NCI-H146 treated with DMSO at 0.1 percent for 48 hours (cell line): ENCODE data around the gene C7orf57.

ENCODE experiments used
- DNase-seq: peaks from one replicate; lab custom pipeline; 2025; ENCODE audit not compliant: unreplicated experiment; lab: John Stamatoyannopoulos, UW

C7orf57 gene

GRCh38 chr7:48083114-48083830 lies 47.9 kb downstream of the C7orf57 start:
- DNase-seq = no peak

- DNase-seq = no peak
Measured at GRCh38 chr7:48084727-48085432, 49.5 kb downstream of the C7orf57 start.

GRCh38 chr7:48085433-48085791 lies 50.1 kb downstream of the C7orf57 start:
- no peak for DNase-seq

GRCh38 chr7:48085942-48086341 lies 50.6 kb downstream of the C7orf57 start:
- no peak for DNase-seq

GRCh38 chr7:48087349-48087748 lies 52.0 kb downstream of the C7orf57 start:
- no peak for DNase-seq

- DNase-seq = peak; percentile 41
Measured at GRCh38 chr7:48088559-48089045, 53.3 kb downstream of the C7orf57 start.

- peak; percentile 48 for DNase-seq
Measured at GRCh38 chr7:48089046-48090003, 54.0 kb downstream of the C7orf57 start, which contains the start of gene UPP1. Gene UPP1, plus strand, starts transcription at chr7:48089265. Its CDS starts 5,519 bp downstream, at chr7:48094784.

GRCh38 chr7:48090095-48090805 lies 54.9 kb downstream of the C7orf57 start:
- DNase-seq = no peak

- DNase-seq = no peak
Measured at GRCh38 chr7:48091506-48092433, 56.4 kb downstream of the C7orf57 start.

- no peak for DNase-seq
Measured at GRCh38 chr7:48094861-48095293, 59.5 kb downstream of the C7orf57 start.

- no peak for DNase-seq
Measured at GRCh38 chr7:48096273-48096672, 60.9 kb downstream of the C7orf57 start.

GRCh38 chr7:48097521-48098231 lies 62.3 kb downstream of the C7orf57 start:
- DNase-seq = no peak

GRCh38 chr7:48098846-48099245 lies 63.5 kb downstream of the C7orf57 start:
- DNase-seq = no peak

- DNase-seq = no peak
Measured at GRCh38 chr7:48099781-48100180, 64.4 kb downstream of the C7orf57 start.

GRCh38 chr7:48101352-48101751 lies 66.0 kb downstream of the C7orf57 start:
- no peak for DNase-seq

- no peak for DNase-seq
Measured at GRCh38 chr7:48101968-48102367, 66.6 kb downstream of the C7orf57 start.

GRCh38 chr7:48102530-48102929 lies 67.2 kb downstream of the C7orf57 start:
- no peak for DNase-seq

GRCh38 chr7:48105045-48105444 lies 69.7 kb downstream of the C7orf57 start:
- no peak for DNase-seq
